Colonic mucosa (tissue), 4 donors: Measurements from ENCODE around the gene BARHL1. TPM values are rescaled to one million over a fixed set of nuclear protein-coding genes. Genes with fewer than 3 reads are reported as not detected.

Source experiments
- DNase-seq: peaks from one replicate; pipeline ENCODE4 v3.0.0-alpha.2; 2020
- H3K27ac ChIP-seq: fragments of 200-600 bp; one replicate; pipeline ENCODE4 v1.8.0; 2021
- H3K27me3 ChIP-seq: fragments of 200-600 bp; one replicate; pipeline ENCODE4 v1.8.0; 2021
- H3K36me3 ChIP-seq: fragments of 200-600 bp; one replicate; pipeline ENCODE4 v1.8.0; 2021
- H3K4me1 ChIP-seq: fragments of 200-600 bp; one replicate; pipeline ENCODE4 v1.8.0; 2021; ENCODE audit warnings: mild to moderate bottlenecking
- H3K4me3 ChIP-seq: fragments of 200-600 bp; one replicate; pipeline ENCODE4 v1.8.0; 2021
- H3K9ac ChIP-seq, 2 donors: one replicate each; pipeline ENCODE4 v1.7.0; 2013; ENCODE audit warnings: control low read depth in 2 of 2, low read depth in 2 of 2, low read length in 2 of 2
- H3K9me3 ChIP-seq: fragments of 200-600 bp; one replicate; pipeline ENCODE4 v1.8.0; 2021
- CTCF ChIP-seq: fragments of 200-600 bp; IDR thresholded peaks from one replicate; pipeline ENCODE4 v1.8.0; 2022; ENCODE audit warnings: antibody characterized with exemption, mild to moderate bottlenecking
- intact Hi-C: fragments of 100-400 bp; cut with DNase I; formaldehyde crosslinking; loops from one replicate; pipeline ENCODE4 v1.14.1; 2022
- total RNA-seq, 2 donors: library from RNA; stranded (reverse); fragmentation: NEBNext Ultra II Directional in 1 of 2; extraction: Animal tissue kit (Norgen Biotek cat#: 25700) in 1 of 2; gene quantifications; one replicate each; pipeline ENCODE4 v1.2.1, GENCODE V29; 2021
- donor health status: healthy.
- donor health status: DM: no; HTN: no; CAD: no.
- donor health status: DM: no; HTN: no; CAD: no.

Gene BARHL1
- total RNA-seq, 2 donors from 2014 or later, result not detected

DNA sequence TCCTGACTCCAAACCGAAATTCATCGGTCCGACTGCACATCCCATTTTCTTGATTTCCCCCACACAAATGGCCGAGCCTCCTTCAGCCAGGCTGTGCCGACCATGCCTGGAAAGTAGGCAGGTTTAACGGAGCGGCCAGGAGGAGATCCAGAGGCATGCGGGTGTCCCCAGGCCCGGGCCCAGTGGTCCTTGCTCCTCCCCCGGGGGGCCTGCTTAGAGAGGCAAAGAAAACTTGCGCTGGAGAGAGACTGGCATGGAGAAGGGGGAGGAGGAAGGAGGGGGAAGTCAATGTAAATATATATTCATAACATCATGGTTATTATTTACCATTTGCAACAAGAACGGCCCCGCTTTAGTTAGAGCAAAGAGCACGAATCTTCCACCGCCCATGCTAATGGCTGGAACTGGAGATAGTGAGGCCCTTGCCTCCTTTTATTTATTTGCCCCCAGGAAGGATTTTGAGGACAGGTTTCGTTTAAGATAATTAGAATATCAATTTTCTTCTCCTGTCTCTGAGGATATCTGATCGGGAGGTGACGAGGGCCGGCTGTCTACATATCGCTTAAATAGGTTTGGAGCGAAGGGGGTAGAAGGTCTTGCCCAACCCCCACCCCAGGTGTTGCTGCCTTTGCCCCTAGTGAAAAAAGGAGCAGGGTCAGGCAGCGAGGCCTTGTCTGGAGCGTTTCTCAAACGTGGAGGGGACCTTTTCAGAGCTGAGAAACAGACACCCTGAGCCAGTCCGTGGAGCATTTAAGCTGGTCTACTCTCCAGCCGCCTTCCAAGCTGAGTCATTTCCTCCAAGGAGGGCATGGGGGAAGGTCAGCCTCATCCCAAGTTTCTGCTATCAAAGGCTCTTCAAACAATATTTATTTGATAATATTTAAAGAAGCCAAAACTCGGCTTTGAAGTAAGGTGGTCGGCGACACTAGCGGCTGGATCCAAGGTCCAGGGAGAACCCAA, 2.5 kb downstream of the BARHL1 start:
- Histone ChIP-seq H3K4me1 (no peaks in the 10 kb centered on the region), H3K9ac (no peak overlapping the region), H3K4me3 (no peak overlapping the region), H3K27ac (no peak overlapping the region), H3K36me3 (no peaks in the 10 kb centered on the region), H3K27me3 (peaks cover 97% of the 10 kb centered on the region), H3K9me3 (no peaks in the 10 kb centered on the region)
- TF ChIP-seq CTCF, result no peak
- intact Hi-C loops, result no loop called here
- DNase-seq, result no peak

DNA sequence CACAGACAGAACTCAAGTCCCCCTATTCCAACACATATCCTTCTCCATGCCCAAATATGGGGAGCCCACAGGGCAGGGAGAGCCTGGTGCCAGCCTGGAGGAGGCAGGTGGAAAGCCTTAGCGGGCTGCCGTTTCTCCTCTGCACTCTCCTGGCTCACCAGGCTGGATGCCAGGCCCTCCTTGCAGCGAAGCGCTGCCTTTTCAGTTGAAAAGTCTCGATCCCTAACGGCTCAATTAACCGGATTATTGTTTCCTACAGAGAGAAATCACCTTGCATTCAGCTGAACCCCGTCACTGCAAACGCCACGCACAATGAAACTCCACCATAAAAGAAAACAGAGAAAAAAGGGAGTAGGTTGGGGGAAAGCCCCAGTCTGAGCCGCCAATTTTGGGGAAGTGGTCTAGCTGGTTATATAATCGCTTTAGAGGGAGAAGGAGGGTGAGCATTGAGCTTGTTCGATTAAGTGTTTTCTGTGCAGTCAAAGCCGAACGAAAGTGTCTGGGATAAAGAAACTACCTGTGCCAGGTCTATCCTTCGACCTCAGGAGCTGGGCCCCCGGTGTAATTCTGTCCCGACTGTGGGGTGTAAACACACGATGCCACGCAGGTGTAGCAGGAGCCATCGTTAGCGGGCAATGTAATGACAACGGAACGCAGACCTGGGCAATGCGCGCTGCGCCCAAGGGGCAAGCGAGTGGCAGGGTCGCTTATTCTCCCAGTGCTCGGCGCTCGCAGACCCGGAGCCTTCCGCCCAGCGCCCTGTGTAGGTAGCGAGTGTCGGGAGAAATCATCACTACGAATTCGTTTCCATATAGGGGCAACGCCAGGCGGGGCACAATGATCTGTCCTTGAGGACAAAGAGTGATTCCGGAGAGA, 3.8 kb downstream of the BARHL1 start:
- H3K4me1 ChIP-seq, result no peaks in the 10 kb centered on the region
- no peaks in the 10 kb centered on the region for H3K36me3 ChIP-seq
- peaks cover 98% of the 10 kb centered on the region for H3K27me3 ChIP-seq
- H3K27ac ChIP-seq, result no peak overlapping the region
- no peak overlapping the region for H3K9ac ChIP-seq
- no peak for DNase-seq
- H3K9me3 ChIP-seq, result no peaks in the 10 kb centered on the region
- no peak overlapping the region for H3K4me3 ChIP-seq
- no peak for TF ChIP-seq CTCF
- intact Hi-C loops, result no loop called here

- H3K9me3 ChIP-seq, result no peaks in the 10 kb centered on the region
- intact Hi-C loops, result no loop called here
These were observed 4.6 kb downstream of the BARHL1 start for GRCh38 chr9:132586830-132587591.

DNA sequence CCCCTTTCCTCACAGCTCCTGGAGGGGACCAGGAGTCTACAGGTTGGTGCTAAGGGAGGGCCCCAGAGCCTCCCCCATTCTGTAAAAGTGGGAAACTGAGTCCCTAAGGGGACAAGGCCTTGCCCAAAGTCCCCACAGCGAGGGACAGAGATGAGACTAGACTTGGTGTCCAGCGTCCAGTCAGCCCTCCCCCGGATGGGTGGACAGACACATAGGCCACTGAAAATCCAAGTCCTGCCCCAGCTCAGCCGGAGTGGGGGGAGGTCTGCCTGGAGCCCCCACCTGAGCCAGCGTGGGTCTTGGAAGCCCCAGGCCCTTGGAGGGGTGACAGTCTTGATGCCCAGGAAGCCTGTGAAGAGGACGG, 5.2 kb downstream of the BARHL1 start:
- Histone ChIP-seq H3K9ac (no peak overlapping the region), H3K4me1 (no peaks in the 10 kb centered on the region), H3K36me3 (no peaks in the 10 kb centered on the region), H3K27ac (no peak overlapping the region), H3K9me3 (no peaks in the 10 kb centered on the region), H3K27me3 (peaks cover 94% of the 10 kb centered on the region), H3K4me3 (no peak overlapping the region)
- TF ChIP-seq CTCF, result no peak
- intact Hi-C loops, result no loop called here
- DNase-seq, result no peak

More at GRCh38 chr9:132586830-132587591, 4.6 kb downstream of the BARHL1 start:
- H3K4me3 ChIP-seq, result no peak overlapping the region
- H3K27me3 ChIP-seq, result peaks cover 98% of the 10 kb centered on the region
- TF ChIP-seq CTCF, result no peak
- H3K4me1 ChIP-seq, result no peaks in the 10 kb centered on the region
- H3K9ac ChIP-seq, result no peak overlapping the region
- H3K27ac ChIP-seq, result no peak overlapping the region
- no peak for DNase-seq
- no peaks in the 10 kb centered on the region for H3K36me3 ChIP-seq

- no peak overlapping the region for H3K27ac ChIP-seq
- no peaks in the 10 kb centered on the region for H3K36me3 ChIP-seq
- no peak overlapping the region for H3K4me3 ChIP-seq
- no peak for DNase-seq
- H3K9ac ChIP-seq, result no peak overlapping the region
- intact Hi-C loops, result no loop called here
- H3K4me1 ChIP-seq, result no peaks in the 10 kb centered on the region
- H3K9me3 ChIP-seq, result no peaks in the 10 kb centered on the region
- TF ChIP-seq CTCF, result no peak
- H3K27me3 ChIP-seq, result peaks cover 89% of the 10 kb centered on the region
These were observed 5.7 kb downstream of the BARHL1 start for GRCh38 chr9:132588098-132588497.
